Right lobe of liver (tissue), 6 donors: ENCODE data around the gene UTF1. TPM values are rescaled to one million over a fixed set of nuclear protein-coding genes. Genes with fewer than 3 reads are reported as not detected.
A peak's percentile ranks its signal among the peaks of the same experiment; 100 is the strongest.
"Not testable (repeated sequence)": the region's sequence is repeated elsewhere in the genome, so short reads cannot be mapped to it uniquely, and the experiment has no call there.

Experiments
- ATAC-seq, 4 donors: fragments of 200-7000 bp; cut with Tn5 transposase; one replicate each; pipeline ENCODE4 v1.9.1; 2020; ENCODE audit warnings: mild to moderate bottlenecking in 4 of 4, moderate library complexity in 4 of 4
- DNase-seq, 3 donors: peaks; one replicate each; pipeline ENCODE4 v3.0.0-alpha.2; 2020
- H3K27ac ChIP-seq, 3 donors: fragments of 200-600 bp; one replicate each; pipeline ENCODE4 v1.8.0; 2022
- H3K27me3 ChIP-seq, 2 donors: fragments of 200-600 bp; one replicate each; pipeline ENCODE4 v1.8.0; 2022
- H3K36me3 ChIP-seq, 4 donors: fragments of 200-600 bp; sonication (generic) in 1 of 4; one replicate each; pipeline versions ENCODE4 v1.5.1 to v1.8.0; 2017 to 2022; ENCODE audit warnings: control low read depth in 1 of 4
- H3K4me1 ChIP-seq, 4 donors: fragments of 200-600 bp; sonication (generic) in 1 of 4; one replicate each; pipeline versions ENCODE4 v1.5.1 to v1.8.0; 2017 to 2022; ENCODE audit warnings: control low read depth in 1 of 4
- H3K4me3 ChIP-seq, 3 donors: fragments of 200-600 bp; one replicate each; pipeline ENCODE4 v1.8.0; 2022
- H3K9me3 ChIP-seq, 4 donors: fragments of 200-600 bp; sonication (generic) in 1 of 4; one replicate each; pipeline versions ENCODE4 v1.5.1 to v1.8.0; 2017 to 2022; ENCODE audit warnings: control low read depth in 1 of 4
- CTCF ChIP-seq, 4 donors: fragments of 200-600 bp in 3 of 4; fragments of 450-650 bp in 1 of 4; IDR thresholded peaks; one replicate each; pipeline versions ENCODE4 v1.5.1 to v1.8.0; 2016 to 2022; ENCODE audit warnings: antibody characterized with exemption in 4 of 4, mild to moderate bottlenecking in 2 of 4
- POLR2A ChIP-seq: fragments of 450-650 bp; IDR thresholded peaks from one replicate; pipeline ENCODE4 v1.6.1; 2017; ENCODE audit warnings: antibody characterized with exemption, mild to moderate bottlenecking
- WGBS: methylation state at CpG from one replicate; pipeline ENCODE4 v1.1.6; 2018; ENCODE audit warnings: low coverage, low lambda C conversion rate; ENCODE audit not compliant: insufficient coverage; ENCODE audit errors: missing lambda C conversion rate; 5-methylcytosine and 5-hydroxymethylcytosine counted together
- intact Hi-C, 2 donors: fragments of 100-400 bp; cut with DNase I; formaldehyde crosslinking; loops; one replicate each; pipeline versions ENCODE4 v1.11.2 to v1.14.1; 2022
- total RNA-seq, 6 experiments: library from RNA; depleted of rRNA in 2 of 6; stranded (reverse); fragments of >200 nt in 2 of 6; fragmentation: NEBNext Ultra II Directional in 3 of 6; extraction: Animal tissue kit (Norgen Biotek cat#: 25700) in 3 of 6; gene quantifications; one replicate each; pipeline versions ENCODE4 v1.1.0 to v1.2.4, GENCODE V29; 2016 to 2023
- donor health status: DM: no; HTN: yes; CAD: no.
- donor health status: DM: no; HTN: no; CAD: no.
- donor health status: DM: no; HTN: no; CAD: no.
- donor health status: DM: no; HTN: yes; CAD: no.
- donor health status: DM: no; HTN: yes; CAD: no.

The UTF1 gene
- total RNA-seq, 6 experiments from 2014 or later, result not detected

GRCh38 chr10:133231946-133232574 lies 2.0 kb downstream of the UTF1 start:
- Histone ChIP-seq H3K4me3 (no peak overlapping the region), H3K27me3 (peaks cover 0 to 13% of the 10 kb centered on the region in 2 donors), H3K36me3 (no peaks in the 10 kb centered on the region), H3K9me3 (no peaks in the 10 kb centered on the region), H3K27ac (no peak overlapping the region), H3K4me1 (peaks cover 0 to 9% (median 0%) of the 10 kb centered on the region in 4 donors)
- DNase-seq (no peak), ATAC-seq (no peak)
- WGBS, result 33% methylated on average over 8 of the region's 11 CpGs
- no peak for TF ChIP-seq POLR2A
- intact Hi-C loops, result no loop called here

GRCh38 chr10:133234796-133235195 lies 4.8 kb downstream of the UTF1 start:
- H3K4me1 ChIP-seq, H3K27me3 ChIP-seq, H3K36me3 ChIP-seq, H3K4me3 ChIP-seq, DNase-seq, ATAC-seq, H3K9me3 ChIP-seq, H3K27ac ChIP-seq, intact Hi-C loops: not testable (repeated sequence)
- WGBS, result 35% methylated on average over 10 of the region's 10 CpGs

- Histone ChIP-seq H3K27ac (no peak overlapping the region), H3K4me1 (peaks cover 0 to 9% (median 0%) of the 10 kb centered on the region in 4 donors), H3K36me3 (no peaks in the 10 kb centered on the region), H3K9me3 (no peaks in the 10 kb centered on the region), H3K27me3 (peaks cover 0 to 4% of the 10 kb centered on the region in 2 donors), H3K4me3 (no peak overlapping the region)
- DNase-seq, result no peak
- TF ChIP-seq CTCF (IDR thresholded peaks at IDR 0.05), result no peak
- TF ChIP-seq POLR2A, result no peak
- WGBS, result 0% methylated on average over 7 of the region's 48 CpGs
- intact Hi-C loops, result no loop called here
- peak; percentile 8 to 38 (median 20) for ATAC-seq
Measured at GRCh38 chr10:133235265-133235855, 5.3 kb downstream of the UTF1 start.

GRCh38 chr10:133235932-133236331 lies 5.9 kb downstream of the UTF1 start:
- Histone ChIP-seq H3K27me3 (peaks cover 0 to 4% of the 10 kb centered on the region in 2 donors), H3K4me3 (no peak overlapping the region)
- ATAC-seq, result peak; percentile 12 to 46 (median 30)

More at GRCh38 chr10:133235932-133236331, 5.9 kb downstream of the UTF1 start:
- Histone ChIP-seq H3K27ac (no peak overlapping the region), H3K9me3 (no peaks in the 10 kb centered on the region), H3K36me3 (no peaks in the 10 kb centered on the region), H3K4me1 (peaks cover 0 to 9% (median 0%) of the 10 kb centered on the region in 4 donors)
- DNase-seq, result no peak
- 2% methylated on average over 7 of the region's 18 CpGs for WGBS
- TF ChIP-seq CTCF (IDR thresholded peaks at IDR 0.05), result no peak
- no peak for TF ChIP-seq POLR2A
- intact Hi-C loops, result no loop called here
